WTC11 (cell line): Measurements from ENCODE around the gene ZNF566. TPM values are rescaled to one million over a fixed set of nuclear protein-coding genes. Genes with fewer than 3 reads are reported as not detected.
A peak's percentile ranks its signal among the peaks of the same experiment; 100 is the strongest.

Experiments used
- ATAC-seq: fragments of 200-7000 bp; cut with Tn5 transposase; 2 replicates; pipeline ENCODE4 v1.10.0; 2021; ENCODE audit warnings: mild to moderate bottlenecking, moderate library complexity
- Bru-seq: library from RNA; stranded (reverse); fragments of 400-500 nt; gene quantifications from one replicate; lab custom pipeline; 2021; lab: Mats Ljungman, UMichigan
- CTCF ChIA-PET: fragments of 300-600 bp; sonication (Branson Sonifier 250); formaldehyde crosslinking; loops from one replicate; lab custom pipeline; 2021; ENCODE audit warnings: antibody characterized with exemption; lab: Charles Lee
- POLR2A ChIA-PET: fragments of 350-600 bp; sonication (Branson Sonifier 250); formaldehyde crosslinking; loops from one replicate; lab custom pipeline; 2021; ENCODE audit warnings: antibody characterized with exemption; lab: Charles Lee
- DNase-seq: peaks from one replicate; pipeline ENCODE4 v3.0.0; 2021; ENCODE audit warnings: low spot score
- H3K27ac Mint-ChIP-seq: 2 replicates; pipeline ENCODE4 v1.8.0; 2021; ENCODE audit warnings: mixed read lengths
- H3K27me3 Mint-ChIP-seq: 2 replicates; pipeline ENCODE4 v1.8.0; 2021; ENCODE audit warnings: low read depth, mild to moderate bottlenecking, moderate library complexity, mixed read lengths
- H3K36me3 Mint-ChIP-seq: 2 replicates; pipeline ENCODE4 v1.8.0; 2021; ENCODE audit warnings: mixed read lengths
- H3K4me1 Mint-ChIP-seq: 2 replicates; pipeline ENCODE4 v1.8.0; 2022; ENCODE audit warnings: mixed read lengths
- H3K4me3 Mint-ChIP-seq: 2 replicates; pipeline ENCODE4 v1.8.0; 2021; ENCODE audit warnings: mild to moderate bottlenecking, moderate library complexity, mixed read lengths
- H3K9me3 Mint-ChIP-seq: 2 replicates; pipeline ENCODE4 v1.8.0; 2021; ENCODE audit warnings: mixed read lengths
- CREM ChIP-seq: sonication (generic); formaldehyde crosslinking; IDR thresholded peaks from 2 replicates; pipeline ENCODE4 v1.8.1; 2022; ENCODE audit warnings: mild to moderate bottlenecking, missing genetic modification reagents, moderate library complexity
- ERG ChIP-seq: fragments of 250-450 bp; sonication (Bioruptor Pico); IDR thresholded peaks from 2 replicates; pipeline ENCODE4 v1.8.0; 2021; ENCODE audit warnings: mild to moderate bottlenecking
- ETV6 ChIP-seq: sonication (generic); formaldehyde crosslinking; IDR thresholded peaks from 2 replicates; pipeline ENCODE4 v1.8.1; 2022; ENCODE audit warnings: mild to moderate bottlenecking, missing genetic modification reagents
- FOXP4 ChIP-seq: sonication (generic); formaldehyde crosslinking; IDR thresholded peaks from 2 replicates; pipeline ENCODE4 v1.8.0; 2022; ENCODE audit warnings: mild to moderate bottlenecking, missing genetic modification reagents
- GRHL2 ChIP-seq: fragments of 250-450 bp; sonication (Bioruptor Pico); IDR thresholded peaks from 2 replicates; pipeline ENCODE4 v1.8.0; 2022; ENCODE audit warnings: mild to moderate bottlenecking, moderate library complexity; ENCODE audit not compliant: insufficient replicate concordance, severe bottlenecking
- KAT7 ChIP-seq: sonication (generic); formaldehyde crosslinking; IDR thresholded peaks from 2 replicates; pipeline ENCODE4 v1.8.1; 2023; ENCODE audit warnings: missing genetic modification reagents, mild to moderate bottlenecking, borderline replicate concordance
- MAX ChIP-seq: sonication (generic); formaldehyde crosslinking; IDR thresholded peaks from 2 replicates; pipeline ENCODE4 v1.8.0; 2022; ENCODE audit warnings: mild to moderate bottlenecking, missing genetic modification reagents
- MYBL2 ChIP-seq: sonication (generic); formaldehyde crosslinking; IDR thresholded peaks from 2 replicates; pipeline ENCODE4 v1.8.1; 2023; ENCODE audit warnings: mild to moderate bottlenecking, moderate library complexity, missing genetic modification reagents
- NFYB ChIP-seq: sonication (generic); formaldehyde crosslinking; conservative IDR thresholded peaks from 2 replicates; pipeline ENCODE4 v1.8.0; 2022; ENCODE audit warnings: low read depth, missing genetic modification reagents
- NR3C1 ChIP-seq: sonication (generic); formaldehyde crosslinking; conservative IDR thresholded peaks from 2 replicates; pipeline ENCODE4 v1.8.1; 2023; ENCODE audit warnings: low read depth, mild to moderate bottlenecking, missing genetic modification reagents
- PREB ChIP-seq: sonication (generic); formaldehyde crosslinking; IDR thresholded peaks from 2 replicates; pipeline ENCODE4 v1.8.1; 2022; ENCODE audit warnings: mild to moderate bottlenecking, missing genetic modification reagents, moderate library complexity, borderline replicate concordance
- RELA ChIP-seq: sonication (generic); formaldehyde crosslinking; IDR thresholded peaks from 2 replicates; pipeline ENCODE4 v1.8.1; 2022; ENCODE audit warnings: missing genetic modification reagents, mild to moderate bottlenecking, borderline replicate concordance
- SMAD3 ChIP-seq: sonication (generic); formaldehyde crosslinking; IDR thresholded peaks from 2 replicates; pipeline ENCODE4 v1.8.0; 2022; ENCODE audit warnings: missing genetic modification reagents, mild to moderate bottlenecking, borderline replicate concordance
- TCF7 ChIP-seq: sonication (generic); formaldehyde crosslinking; IDR thresholded peaks from 2 replicates; pipeline ENCODE4 v1.8.0; 2022; ENCODE audit warnings: mild to moderate bottlenecking, low read depth, missing genetic modification reagents, moderate library complexity
- TEAD1 ChIP-seq: sonication (generic); formaldehyde crosslinking; IDR thresholded peaks from 2 replicates; pipeline ENCODE4 v1.8.0; 2022; ENCODE audit warnings: mild to moderate bottlenecking, missing genetic modification reagents
- ZBTB21 ChIP-seq: sonication (generic); formaldehyde crosslinking; IDR thresholded peaks from 2 replicates; pipeline ENCODE4 v1.8.1; 2023; ENCODE audit warnings: mild to moderate bottlenecking, missing genetic modification reagents, borderline replicate concordance
- ZNF232 ChIP-seq: sonication (generic); formaldehyde crosslinking; IDR thresholded peaks from 2 replicates; pipeline ENCODE4 v1.8.0; 2022; ENCODE audit warnings: mild to moderate bottlenecking, missing genetic modification reagents
- ZNF281 ChIP-seq: sonication (generic); formaldehyde crosslinking; IDR thresholded peaks from 2 replicates; pipeline ENCODE4 v1.8.0; 2023; ENCODE audit warnings: mild to moderate bottlenecking, missing genetic modification reagents
- ZNF416 ChIP-seq: fragments of 250-450 bp; sonication (Bioruptor Pico); IDR thresholded peaks from 2 replicates; pipeline ENCODE4 v1.9.0; 2021; ENCODE audit warnings: mild to moderate bottlenecking, inconsistent platforms
- ZNF532 ChIP-seq: fragments of 250-450 bp; sonication (Bioruptor Pico); IDR thresholded peaks from 2 replicates; pipeline ENCODE4 v1.9.0; 2021; ENCODE audit warnings: mild to moderate bottlenecking, borderline replicate concordance
- long read RNA-seq, 3 experiments: library from RNA in 1 of 3; library from capped mRNA in 1 of 3; library from polyadenylated mRNA in 1 of 3; unstranded in 2 of 3; stranded (forward) in 1 of 3; transcript quantifications; one replicate each; pipeline ENCODE4 v2.0.0, GENCODE V29; 2021
- total RNA-seq: library from RNA; stranded (reverse); gene quantifications from 3 replicates; pipeline ENCODE4 v1.2.3, GENCODE V29; 2021
- TF ChIP-seq, protein P1 (sequence below): sonication (generic); formaldehyde crosslinking; IDR thresholded peaks from 2 replicates; pipeline ENCODE4 v1.8.1; 2023; ENCODE audit warnings: mild to moderate bottlenecking, missing genetic modification reagents, moderate library complexity

ZNF566 gene
- total RNA-seq (10.5 to 13.7 TPM (median 12.9 TPM) in 3 replicates), Bru-seq, nascent RNA (percentile 71 among the genes with signal in this experiment)
- long read RNA-seq, experiment 1, full-length matches to known transcripts, result 12 of 21 reads
- long read RNA-seq, experiment 1, partial matches to known transcripts, result 4 of 21 reads
- long read RNA-seq, experiment 1, other reads (novel, unspliced or antisense), result 5 of 21 reads
- long read RNA-seq, experiment 2, partial matches to known transcripts, result 2 of 2 reads
- long read RNA-seq, experiment 2, other reads (novel, unspliced or antisense), result 0 of 2 reads
- long read RNA-seq, experiment 3, partial matches to known transcripts, result 2 of 21 reads
- long read RNA-seq, experiment 3, other reads (novel, unspliced or antisense), result 9 of 21 reads

GRCh38 chr19:36489118-36489919 is at the start of gene ZNF566:
TSS of gene ZNF566 (minus strand) at chr19:36489561. CDS start at chr19:36476557, 13,004 bp downstream.
- POLR2A ChIA-PET, result interaction anchor here (0.5 to 1.7 kb wide), 17 partner anchors 14 to 361 kb away, joined by 3 to 16 read pairs (median 3); partner anchors contain the start of genes ZFP14, ZNF146, ZNF260 and ZNF529
- Mint-ChIP-seq H3K4me1 (peaks cover 11% of the 10 kb centered on the region), H3K4me3 (peak within 1 kb of the TSS; percentile 94)
- TF ChIP-seq NFYB, result peak; percentile 21; the same call in 1 of the 2 replicates
- peak; percentile 87 for TF ChIP-seq ZNF232 (CRISPR knock-in tag)
- TF ChIP-seq CREM, result 0 out of 2 replicates have a peak, but pooled peaks have one; percentile 17
- TF ChIP-seq SMAD3 (CRISPR knock-in tag), result no peak; the same call in 1 of the 2 replicates
- 0 out of 2 replicates have a peak, but pooled peaks have one; percentile 12 for TF ChIP-seq MYBL2 (CRISPR knock-in tag)
- TF ChIP-seq RELA (CRISPR knock-in tag), result peak; percentile 40; the same call in 1 of the 2 replicates
- TF ChIP-seq TCF7, result 0 out of 2 replicates have a peak, but pooled peaks have one; percentile 69
- no peak for TF ChIP-seq NR3C1
- TF ChIP-seq FOXP4 (CRISPR knock-in tag), result peak; percentile 63
- TF ChIP-seq KAT7 (CRISPR knock-in tag), result no peak
- TF ChIP-seq PREB (CRISPR knock-in tag), result no peak
- TF ChIP-seq, protein P1, sequence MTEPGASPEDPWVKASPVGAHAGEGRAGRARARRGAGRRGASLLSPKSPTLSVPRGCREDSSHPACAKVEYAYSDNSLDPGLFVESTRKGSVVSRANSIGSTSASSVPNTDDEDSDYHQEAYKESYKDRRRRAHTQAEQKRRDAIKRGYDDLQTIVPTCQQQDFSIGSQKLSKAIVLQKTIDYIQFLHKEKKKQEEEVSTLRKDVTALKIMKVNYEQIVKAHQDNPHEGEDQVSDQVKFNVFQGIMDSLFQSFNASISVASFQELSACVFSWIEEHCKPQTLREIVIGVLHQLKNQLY, result no peak
- no peak for TF ChIP-seq ETV6 (CRISPR knock-in tag)
- TF ChIP-seq ERG (CRISPR knock-in tag), result no peak
- no peak for TF ChIP-seq ZBTB21
- TF ChIP-seq MAX (CRISPR knock-in tag), result peak; percentile 97
- 0 out of 2 replicates have a peak, but pooled peaks have one; percentile 42 for TF ChIP-seq ZNF416 (CRISPR knock-in tag)
- TF ChIP-seq TEAD1 (CRISPR knock-in tag), result peak; percentile 78
- peak; percentile 67; the same call in 1 of the 2 replicates for TF ChIP-seq ZNF281 (CRISPR knock-in tag)
- no peak for TF ChIP-seq GRHL2
- no peak for TF ChIP-seq ZNF532

More at GRCh38 chr19:36489118-36489919, at the start of gene ZNF566:
- Mint-ChIP-seq H3K27me3 (no peaks in the 10 kb centered on the region), H3K27ac (peak within 1 kb of the TSS; percentile 94), H3K9me3 (peaks cover 15% of the 10 kb centered on the region), H3K36me3 (peaks cover 13% of the 10 kb centered on the region)
- CTCF ChIA-PET, result interaction anchor here (0.9 to 2.0 kb wide), 5 partner anchors 68 to 361 kb away, joined by 3 to 7 read pairs (median 5); partner anchors contain the start of gene ZFP14
- DNase-seq, result peak; percentile 98
- ATAC-seq, result peak; percentile 95
